ENCODE measurements around the gene METTL26. TPM values are rescaled to one million over a fixed set of nuclear protein-coding genes. Genes with fewer than 3 reads are reported as not detected.

METTL26 gene
- total and polyA plus RNA-seq, 9 of the 15 experiments (the other 6 are each of a cell fraction or from before 2014, with no cell fraction given) = 7.3 to 262 (median 80.9) TPM

DNA sequence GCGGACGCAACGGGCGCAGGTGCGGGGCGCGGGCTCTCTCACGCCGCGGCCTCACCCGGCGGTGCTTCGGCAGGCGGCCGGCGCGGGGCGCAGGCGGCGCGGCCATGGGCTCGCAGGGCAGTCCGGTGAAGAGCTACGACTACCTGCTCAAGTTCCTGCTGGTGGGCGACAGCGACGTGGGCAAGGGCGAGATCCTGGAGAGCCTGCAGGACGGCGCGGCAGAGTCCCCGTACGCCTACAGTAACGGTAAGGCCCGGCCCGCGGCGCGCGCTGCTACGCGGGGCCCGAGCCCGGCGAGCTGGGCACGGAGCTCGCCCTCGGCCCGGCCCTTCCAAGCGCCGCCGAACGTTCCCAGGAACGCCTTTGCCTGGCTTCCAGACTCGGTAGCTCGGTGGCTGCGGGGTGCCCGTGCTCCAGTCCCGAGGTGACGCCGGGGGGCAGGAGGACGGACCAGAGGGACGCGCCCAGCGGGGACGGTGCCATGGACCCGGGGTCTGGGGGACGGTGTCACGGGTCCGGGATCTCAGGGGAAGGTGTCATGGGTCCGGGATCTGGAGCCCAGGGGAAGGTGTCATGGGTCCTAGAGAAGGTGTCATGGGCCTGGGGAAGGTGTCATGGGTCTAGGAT, 45.8 kb downstream of the METTL26 start (continued):
- TF ChIP-seq L3MBTL2 (IDR thresholded peaks at IDR 0.05) (peak; percentile 37), ZZZ3 (IDR thresholded peaks at IDR 0.05) (no peak), HMGN3 (IDR thresholded peaks at IDR 0.05; ENCODE audit: borderline replicate concordance, extremely low read depth, insufficient read length, low read depth, low read length) (peak; percentile 40), PHF8 (IDR thresholded peaks at IDR 0.05; ENCODE audit: borderline replicate concordance, low read length) (peak; percentile 72; the same call in 1 of the 2 replicates), ZKSCAN8 (CRISPR knock-in tag; IDR thresholded peaks at IDR 0.05) (no peak), ZFX (CRISPR knock-in tag; IDR thresholded peaks at IDR 0.05) (peak; percentile 79), PRMT5 (CRISPR knock-in tag; IDR thresholded peaks at IDR 0.05) (no peak), NRF1 (conservative IDR thresholded peaks at IDR 0.05 in 1 of 2, IDR thresholded peaks at IDR 0.05 in 1 of 2) (peak in 1 of 2 experiments; percentile 43; a peak in 2 of 4 replicates)
- TF ChIP-seq, protein P1, sequence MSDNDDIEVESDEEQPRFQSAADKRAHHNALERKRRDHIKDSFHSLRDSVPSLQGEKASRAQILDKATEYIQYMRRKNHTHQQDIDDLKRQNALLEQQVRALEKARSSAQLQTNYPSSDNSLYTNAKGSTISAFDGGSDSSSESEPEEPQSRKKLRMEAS (CRISPR knock-in tag; IDR thresholded peaks at IDR 0.05) = peak; percentile 37
- TF ChIP-seq, protein P2, sequence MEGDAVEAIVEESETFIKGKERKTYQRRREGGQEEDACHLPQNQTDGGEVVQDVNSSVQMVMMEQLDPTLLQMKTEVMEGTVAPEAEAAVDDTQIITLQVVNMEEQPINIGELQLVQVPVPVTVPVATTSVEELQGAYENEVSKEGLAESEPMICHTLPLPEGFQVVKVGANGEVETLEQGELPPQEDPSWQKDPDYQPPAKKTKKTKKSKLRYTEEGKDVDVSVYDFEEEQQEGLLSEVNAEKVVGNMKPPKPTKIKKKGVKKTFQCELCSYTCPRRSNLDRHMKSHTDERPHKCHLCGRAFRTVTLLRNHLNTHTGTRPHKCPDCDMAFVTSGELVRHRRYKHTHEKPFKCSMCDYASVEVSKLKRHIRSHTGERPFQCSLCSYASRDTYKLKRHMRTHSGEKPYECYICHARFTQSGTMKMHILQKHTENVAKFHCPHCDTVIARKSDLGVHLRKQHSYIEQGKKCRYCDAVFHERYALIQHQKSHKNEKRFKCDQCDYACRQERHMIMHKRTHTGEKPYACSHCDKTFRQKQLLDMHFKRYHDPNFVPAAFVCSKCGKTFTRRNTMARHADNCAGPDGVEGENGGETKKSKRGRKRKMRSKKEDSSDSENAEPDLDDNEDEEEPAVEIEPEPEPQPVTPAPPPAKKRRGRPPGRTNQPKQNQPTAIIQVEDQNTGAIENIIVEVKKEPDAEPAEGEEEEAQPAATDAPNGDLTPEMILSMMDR (IDR thresholded peaks at IDR 0.05 in 2 of 3, conservative IDR thresholded peaks at IDR 0.05 in 1 of 3; ENCODE audit: insufficient read depth in 2 of 3, low read depth in 1 of 3, low read length in 3 of 3) = peak in 2 of 3 experiments; percentile 12 to 47; a peak in 2 of 6 replicates
- TF ChIP-seq, protein P3, sequence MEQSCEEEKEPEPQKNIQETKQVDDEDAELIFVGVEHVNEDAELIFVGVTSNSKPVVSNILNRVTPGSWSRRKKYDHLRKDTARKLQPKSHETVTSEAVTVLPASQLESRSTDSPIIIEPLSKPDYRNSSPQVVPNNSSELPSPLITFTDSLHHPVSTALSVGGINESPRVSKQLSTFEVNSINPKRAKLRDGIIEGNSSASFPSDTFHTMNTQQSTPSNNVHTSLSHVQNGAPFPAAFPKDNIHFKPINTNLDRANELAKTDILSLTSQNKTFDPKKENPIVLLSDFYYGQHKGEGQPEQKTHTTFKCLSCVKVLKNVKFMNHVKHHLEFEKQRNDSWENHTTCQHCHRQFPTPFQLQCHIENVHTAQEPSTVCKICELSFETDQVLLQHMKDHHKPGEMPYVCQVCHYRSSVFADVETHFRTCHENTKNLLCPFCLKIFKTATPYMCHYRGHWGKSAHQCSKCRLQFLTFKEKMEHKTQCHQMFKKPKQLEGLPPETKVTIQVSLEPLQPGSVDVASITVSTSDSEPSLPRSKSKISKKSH (CRISPR knock-in tag; IDR thresholded peaks at IDR 0.05) = no peak
- TF ChIP-seq, protein P4, sequence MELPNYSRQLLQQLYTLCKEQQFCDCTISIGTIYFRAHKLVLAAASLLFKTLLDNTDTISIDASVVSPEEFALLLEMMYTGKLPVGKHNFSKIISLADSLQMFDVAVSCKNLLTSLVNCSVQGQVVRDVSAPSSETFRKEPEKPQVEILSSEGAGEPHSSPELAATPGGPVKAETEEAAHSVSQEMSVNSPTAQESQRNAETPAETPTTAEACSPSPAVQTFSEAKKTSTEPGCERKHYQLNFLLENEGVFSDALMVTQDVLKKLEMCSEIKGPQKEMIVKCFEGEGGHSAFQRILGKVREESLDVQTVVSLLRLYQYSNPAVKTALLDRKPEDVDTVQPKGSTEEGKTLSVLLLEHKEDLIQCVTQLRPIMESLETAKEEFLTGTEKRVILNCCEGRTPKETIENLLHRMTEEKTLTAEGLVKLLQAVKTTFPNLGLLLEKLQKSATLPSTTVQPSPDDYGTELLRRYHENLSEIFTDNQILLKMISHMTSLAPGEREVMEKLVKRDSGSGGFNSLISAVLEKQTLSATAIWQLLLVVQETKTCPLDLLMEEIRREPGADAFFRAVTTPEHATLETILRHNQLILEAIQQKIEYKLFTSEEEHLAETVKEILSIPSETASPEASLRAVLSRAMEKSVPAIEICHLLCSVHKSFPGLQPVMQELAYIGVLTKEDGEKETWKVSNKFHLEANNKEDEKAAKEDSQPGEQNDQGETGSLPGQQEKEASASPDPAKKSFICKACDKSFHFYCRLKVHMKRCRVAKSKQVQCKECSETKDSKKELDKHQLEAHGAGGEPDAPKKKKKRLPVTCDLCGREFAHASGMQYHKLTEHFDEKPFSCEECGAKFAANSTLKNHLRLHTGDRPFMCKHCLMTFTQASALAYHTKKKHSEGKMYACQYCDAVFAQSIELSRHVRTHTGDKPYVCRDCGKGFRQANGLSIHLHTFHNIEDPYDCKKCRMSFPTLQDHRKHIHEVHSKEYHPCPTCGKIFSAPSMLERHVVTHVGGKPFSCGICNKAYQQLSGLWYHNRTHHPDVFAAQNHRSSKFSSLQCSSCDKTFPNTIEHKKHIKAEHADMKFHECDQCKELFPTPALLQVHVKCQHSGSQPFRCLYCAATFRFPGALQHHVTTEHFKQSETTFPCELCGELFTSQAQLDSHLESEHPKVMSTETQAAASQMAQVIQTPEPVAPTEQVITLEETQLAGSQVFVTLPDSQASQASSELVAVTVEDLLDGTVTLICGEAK (IDR thresholded peaks at IDR 0.05) = peak; percentile 42; the same call in 1 of the 2 replicates
- TF ChIP-seq, protein P4 (CRISPR knock-in tag; IDR thresholded peaks at IDR 0.05) = no peak
